HG03066 (cell line): ENCODE data around the gene ICE2.

Experiments
- ATAC-seq: cut with Tn5 transposase; IDR thresholded peaks from one replicate; pipeline ENCODE4 v1.9.1; 2021; ENCODE audit warnings: low read depth; ENCODE audit not compliant: unreplicated experiment

ICE2 gene, protein sequence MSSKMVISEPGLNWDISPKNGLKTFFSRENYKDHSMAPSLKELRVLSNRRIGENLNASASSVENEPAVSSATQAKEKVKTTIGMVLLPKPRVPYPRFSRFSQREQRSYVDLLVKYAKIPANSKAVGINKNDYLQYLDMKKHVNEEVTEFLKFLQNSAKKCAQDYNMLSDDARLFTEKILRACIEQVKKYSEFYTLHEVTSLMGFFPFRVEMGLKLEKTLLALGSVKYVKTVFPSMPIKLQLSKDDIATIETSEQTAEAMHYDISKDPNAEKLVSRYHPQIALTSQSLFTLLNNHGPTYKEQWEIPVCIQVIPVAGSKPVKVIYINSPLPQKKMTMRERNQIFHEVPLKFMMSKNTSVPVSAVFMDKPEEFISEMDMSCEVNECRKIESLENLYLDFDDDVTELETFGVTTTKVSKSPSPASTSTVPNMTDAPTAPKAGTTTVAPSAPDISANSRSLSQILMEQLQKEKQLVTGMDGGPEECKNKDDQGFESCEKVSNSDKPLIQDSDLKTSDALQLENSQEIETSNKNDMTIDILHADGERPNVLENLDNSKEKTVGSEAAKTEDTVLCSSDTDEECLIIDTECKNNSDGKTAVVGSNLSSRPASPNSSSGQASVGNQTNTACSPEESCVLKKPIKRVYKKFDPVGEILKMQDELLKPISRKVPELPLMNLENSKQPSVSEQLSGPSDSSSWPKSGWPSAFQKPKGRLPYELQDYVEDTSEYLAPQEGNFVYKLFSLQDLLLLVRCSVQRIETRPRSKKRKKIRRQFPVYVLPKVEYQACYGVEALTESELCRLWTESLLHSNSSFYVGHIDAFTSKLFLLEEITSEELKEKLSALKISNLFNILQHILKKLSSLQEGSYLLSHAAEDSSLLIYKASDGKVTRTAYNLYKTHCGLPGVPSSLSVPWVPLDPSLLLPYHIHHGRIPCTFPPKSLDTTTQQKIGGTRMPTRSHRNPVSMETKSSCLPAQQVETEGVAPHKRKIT

DNA sequence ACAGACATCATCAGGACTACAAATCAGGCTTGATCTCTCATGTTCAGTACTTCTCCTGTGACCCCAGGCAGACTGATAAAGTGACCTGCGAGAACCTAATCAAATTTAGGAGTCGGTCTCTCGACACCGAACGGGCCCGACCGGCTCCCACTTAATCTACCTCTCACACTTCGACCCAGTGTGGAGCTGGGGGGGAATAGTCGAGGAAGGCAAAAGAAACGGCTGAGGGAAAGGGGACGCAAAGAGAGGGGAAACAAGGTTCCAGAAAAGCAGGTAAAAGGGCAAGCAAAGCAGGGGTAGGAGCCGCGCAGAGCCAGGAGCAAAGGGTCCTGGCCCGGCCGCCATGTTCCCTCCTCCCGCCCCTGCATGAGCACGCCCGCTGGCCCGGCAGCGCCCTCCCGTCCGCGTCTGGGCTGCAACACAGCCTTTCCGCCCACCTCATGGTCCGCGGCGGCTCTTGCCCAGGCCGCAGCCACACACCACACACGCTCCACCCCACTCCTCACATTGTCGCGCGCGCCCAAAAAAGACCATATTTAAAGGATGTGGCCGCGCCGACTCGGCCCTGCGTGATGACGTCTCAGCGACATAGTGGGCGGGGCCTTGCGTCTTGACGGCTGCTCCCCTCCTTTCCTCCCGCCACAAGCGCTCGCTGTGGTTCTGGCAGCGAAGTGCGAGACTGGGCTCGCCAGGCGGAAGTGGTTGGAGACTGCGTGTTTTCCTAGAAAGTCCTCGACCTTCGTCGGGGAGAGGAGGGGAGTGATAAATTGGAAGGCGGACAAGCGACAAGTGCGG is at the start of gene ICE2:
Gene ICE2, minus strand, starts transcription at position 577 of the 795 bp plus-strand sequence. CDS start 1,165 bp downstream, outside the sequence.
- ATAC-seq: peak; percentile 80

DNA sequence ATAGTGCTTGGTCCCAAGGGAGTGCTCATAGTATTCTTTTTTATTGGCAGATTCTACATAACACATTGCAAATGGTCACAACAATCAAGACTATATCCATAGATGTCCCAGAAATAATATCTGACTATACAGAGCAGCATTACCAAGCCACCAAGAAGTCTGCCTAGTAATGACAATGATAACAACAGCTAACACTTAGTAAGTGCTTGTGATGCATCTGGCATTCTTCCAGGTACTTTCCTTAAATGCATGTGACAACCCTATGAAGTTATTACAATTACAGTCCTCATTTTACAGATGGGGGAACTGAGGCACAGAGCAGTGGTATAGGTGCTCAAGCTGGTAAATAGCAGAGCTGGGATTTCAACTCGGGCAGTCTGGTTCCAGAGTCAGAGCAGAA is 49.6 kb upstream of the ICE2 start:
- ATAC-seq: no peak

DNA sequence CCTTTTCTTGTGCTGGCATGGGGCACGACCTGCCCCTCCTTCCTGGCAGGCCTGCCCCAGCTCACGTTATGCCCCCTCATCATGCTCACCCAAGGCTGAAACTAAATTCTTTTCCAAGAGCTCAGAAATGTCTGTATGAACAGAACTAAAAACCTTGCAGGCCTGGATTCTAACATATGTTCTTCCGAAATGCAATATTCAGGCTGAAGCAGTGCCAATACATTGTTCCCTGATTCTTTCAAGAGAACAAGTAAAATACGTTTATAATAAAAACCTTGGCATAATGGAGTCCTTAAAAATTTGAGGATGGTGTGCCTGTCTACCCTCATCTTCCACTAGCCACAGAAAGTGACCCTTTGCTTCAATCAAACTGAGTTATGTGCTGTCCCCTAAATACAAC is 48.5 kb upstream of the ICE2 start:
- ATAC-seq: no peak

GRCh38 chr15:60526127-60526616 is 47.2 kb upstream of the ICE2 start:
- ATAC-seq: no peak

GRCh38 chr15:60525341-60526039 is 46.5 kb upstream of the ICE2 start:
- no peak for ATAC-seq

DNA sequence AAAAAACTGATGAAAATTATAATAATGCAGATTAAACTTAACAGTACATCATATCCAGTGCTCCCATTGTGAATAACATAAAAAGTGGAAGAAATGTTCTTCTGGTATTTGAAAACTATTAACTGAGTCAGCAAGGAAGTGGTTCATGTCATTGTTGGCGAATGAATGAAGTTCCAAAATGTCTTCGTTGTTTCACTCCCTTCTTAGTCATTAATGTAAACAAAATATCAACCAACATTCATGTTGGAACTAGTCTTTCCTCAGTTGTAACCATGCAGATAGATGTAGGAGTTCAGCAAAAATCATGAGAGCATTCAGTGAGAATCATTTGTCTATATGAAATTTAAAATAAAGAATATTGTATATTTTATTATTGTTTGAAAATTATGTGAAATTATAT is 44.1 kb upstream of the ICE2 start:
- ATAC-seq: no peak

GRCh38 chr15:60520825-60521368 is 42.0 kb upstream of the ICE2 start:
- no peak for ATAC-seq

GRCh38 chr15:60520013-60520824 is 41.3 kb upstream of the ICE2 start:
- ATAC-seq: no peak

DNA sequence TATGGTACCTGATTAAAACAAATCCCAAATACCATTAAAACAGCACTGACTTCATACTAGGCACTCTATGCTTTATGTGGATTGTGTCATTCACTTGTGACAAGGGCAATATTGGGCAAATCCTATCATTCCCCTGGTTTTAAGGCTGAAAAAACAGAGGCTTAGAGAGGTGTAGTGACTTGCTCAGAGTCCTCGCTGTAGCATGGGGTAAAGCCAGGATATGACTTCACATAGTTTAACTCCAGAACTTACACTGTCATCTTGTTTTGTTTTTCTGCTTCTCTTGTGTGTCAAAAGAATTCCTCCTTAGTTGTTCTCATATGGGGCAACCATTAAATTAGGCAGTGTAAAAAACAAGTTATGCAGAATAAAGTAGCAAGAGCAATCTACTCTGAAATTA is 40.3 kb upstream of the ICE2 start:
- no peak for ATAC-seq

DNA sequence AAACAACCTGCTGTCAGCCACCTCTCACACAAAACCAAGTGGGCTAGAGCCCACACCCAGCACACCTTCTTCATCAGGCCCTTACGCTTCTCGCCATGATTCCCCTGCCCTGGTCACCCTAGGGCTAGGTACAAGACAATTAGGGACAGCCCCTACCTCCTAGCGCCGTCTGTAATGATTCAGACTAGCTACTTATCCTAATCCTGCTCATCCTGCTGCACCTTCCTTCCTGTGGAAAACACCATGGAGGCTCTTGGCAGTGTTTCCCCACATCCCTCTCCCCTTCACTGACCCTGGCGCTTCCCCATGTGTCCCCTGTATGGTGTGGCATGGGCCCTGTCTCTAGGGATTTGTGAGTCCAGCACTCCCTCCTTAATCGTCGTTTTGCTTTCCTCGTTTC is 39.6 kb upstream of the ICE2 start:
- ATAC-seq: no peak

DNA sequence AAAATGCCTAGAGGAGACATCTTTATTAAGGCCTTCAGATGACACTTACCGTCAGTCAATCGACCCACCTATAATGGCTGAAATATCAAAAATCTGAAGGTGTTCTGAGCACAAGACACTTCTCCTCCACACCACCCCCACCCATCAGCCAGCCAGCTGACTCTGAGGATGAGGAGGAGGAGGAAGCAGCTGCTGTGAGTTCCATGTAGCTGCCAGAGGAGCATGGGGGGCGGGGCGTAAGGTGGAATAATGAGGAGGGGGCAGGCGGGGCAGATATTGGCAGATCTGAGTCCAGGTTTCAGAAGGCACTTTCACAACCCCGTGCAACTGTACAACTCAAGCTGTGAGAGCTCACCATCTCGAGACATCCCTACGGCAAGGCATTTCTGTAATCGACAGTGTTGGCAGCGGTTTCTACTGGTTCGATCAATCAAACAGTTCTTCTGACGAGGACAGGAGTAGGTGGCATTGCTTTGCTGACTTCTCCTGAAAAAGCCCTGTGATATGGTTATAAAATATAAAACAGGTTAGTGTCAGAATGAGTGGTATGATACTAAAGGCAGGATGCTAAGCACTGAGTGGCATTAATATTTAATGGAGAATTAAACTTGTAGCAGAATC is 35.4 kb upstream of the ICE2 start:
- no peak for ATAC-seq

DNA sequence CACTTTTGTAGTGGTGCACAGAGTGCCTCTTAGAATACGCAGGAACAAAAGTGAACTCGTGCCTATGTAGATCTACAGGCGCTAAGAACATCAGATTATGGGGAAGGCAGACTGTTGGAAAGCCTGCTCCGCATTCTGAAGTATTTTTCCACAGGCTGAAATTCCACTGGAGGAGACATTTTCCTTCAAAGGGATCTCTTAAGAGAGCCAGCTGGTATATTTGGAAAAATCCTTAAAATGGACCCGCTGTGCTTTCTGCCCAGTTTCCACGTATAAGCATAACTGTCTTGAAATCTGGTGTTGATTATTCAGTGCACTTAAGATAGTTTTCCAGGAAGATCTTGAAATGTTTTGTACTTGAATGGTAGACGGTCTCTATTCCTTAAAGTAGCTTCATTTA is 34.7 kb upstream of the ICE2 start:
- no peak for ATAC-seq

DNA sequence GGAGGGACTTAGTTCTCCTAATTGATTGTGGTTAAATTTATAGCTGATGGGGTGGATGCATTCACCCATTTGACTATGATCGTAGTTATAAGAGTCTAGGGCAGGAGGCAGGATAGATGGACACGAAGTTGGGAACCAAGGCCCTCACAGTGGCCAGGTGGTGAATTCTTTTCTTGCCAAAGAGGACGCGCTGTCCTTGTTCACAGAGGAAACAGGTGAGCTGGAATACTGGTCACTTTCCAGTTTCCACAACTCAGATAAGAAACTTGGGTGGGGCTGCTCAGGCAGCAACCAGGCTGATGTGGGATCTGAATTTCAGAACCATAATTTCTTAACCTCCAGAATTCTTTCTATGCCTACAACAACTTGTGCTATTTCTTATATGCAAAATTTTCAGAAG is 34.0 kb upstream of the ICE2 start:
- no peak for ATAC-seq

GRCh38 chr15:60511351-60512031 is 32.5 kb upstream of the ICE2 start:
- no peak for ATAC-seq

DNA sequence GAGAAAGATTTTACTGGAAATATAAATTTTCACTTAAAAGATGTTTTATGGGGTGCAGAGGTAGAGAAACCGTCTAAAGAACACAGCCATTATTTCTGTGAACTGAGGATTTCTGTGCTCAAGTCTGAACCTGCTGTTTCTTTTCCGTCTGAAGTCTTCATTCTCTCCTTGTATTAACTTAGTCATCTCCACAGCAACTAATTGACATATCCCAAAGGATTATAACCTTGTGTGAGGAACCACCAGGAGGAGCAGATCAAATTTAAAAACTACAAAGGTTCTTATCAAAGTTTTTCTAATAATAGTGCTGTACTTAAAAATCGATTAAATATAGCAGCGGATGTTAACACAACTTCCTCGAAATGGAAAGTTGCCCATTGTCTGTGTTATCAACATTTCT is 31.1 kb upstream of the ICE2 start:
- ATAC-seq: no peak

- ATAC-seq: no peak
These were observed 30.5 kb upstream of the ICE2 start for GRCh38 chr15:60509470-60509869.

- ATAC-seq: no peak
These were observed 29.5 kb upstream of the ICE2 start for GRCh38 chr15:60508442-60508841.
